Astrocyte of the spinal cord (primary cell): ENCODE data around the gene DAB1.

Experiments used
- DNase-seq: peaks from one replicate; pipeline ENCODE4 v3.0.0; 2011; ENCODE audit warnings: low read depth, low spot score
- H3K4me3 ChIP-seq: 2 replicates; pipeline ENCODE4 v1.5.1; 2011; ENCODE audit warnings: low read depth, mild to moderate bottlenecking, low read length, moderate library complexity
- CTCF ChIP-seq: IDR thresholded peaks from 2 replicates; pipeline ENCODE4 v1.5.1; 2012; ENCODE audit warnings: low read depth, mild to moderate bottlenecking, low read length, inconsistent platforms
- in situ Hi-C: cut with HindIII; loops from 2 replicates; pipeline ENCODE4 v1.10.0; 2017; ENCODE audit warnings: low sequenced_read_pairs

DAB1 gene

GRCh38 chr1:57423656-57424211 lies at the start of gene DAB1:
DAB1 (minus strand) TSS chr1:57424060; CDS start chr1:57291030, 133,030 bp downstream.
- peak within 1 kb of the TSS; percentile 38 for H3K4me3 ChIP-seq
- in situ Hi-C loops = no loop called here
- no peak for DNase-seq
- no peak for TF ChIP-seq CTCF

GRCh38 chr1:57473448-57473847 lies 49.6 kb upstream of the DAB1 start:
- no peak for TF ChIP-seq CTCF

GRCh38 chr1:57471995-57472394 lies 48.1 kb upstream of the DAB1 start:
- H3K4me3 ChIP-seq = no peak overlapping the region
- no peak for DNase-seq
- in situ Hi-C loops = no loop called here
- TF ChIP-seq CTCF = no peak

More at GRCh38 chr1:57473448-57473847, 49.6 kb upstream of the DAB1 start:
- in situ Hi-C loops = no loop called here
- DNase-seq = no peak
- H3K4me3 ChIP-seq = no peak overlapping the region

GRCh38 chr1:57470036-57470435 lies 46.2 kb upstream of the DAB1 start:
- no peak for TF ChIP-seq CTCF
- no peak overlapping the region for H3K4me3 ChIP-seq
- in situ Hi-C loops = no loop called here
- DNase-seq = peak; percentile 33

GRCh38 chr1:57468641-57469523 lies 45.0 kb upstream of the DAB1 start:
- DNase-seq = peak; percentile 38
- in situ Hi-C loops = no loop called here
- no peak for TF ChIP-seq CTCF
- H3K4me3 ChIP-seq = no peak overlapping the region

GRCh38 chr1:57467830-57468229 lies 44.0 kb upstream of the DAB1 start:
- H3K4me3 ChIP-seq = no peak overlapping the region
- in situ Hi-C loops = no loop called here
- no peak for DNase-seq
- no peak for TF ChIP-seq CTCF
